ENCODE results near the gene AMPD3.

Gene AMPD3

GRCh38 chr11:10461276-10461790 is 6.3 kb downstream of the AMPD3 start:
- DNase-seq (ENCODE audit: low read depth), result no peak
- TF ChIP-seq CTCF (IDR thresholded peaks at IDR 0.05; ENCODE audit: control insufficient read depth, extremely low read depth, insufficient read depth), result no peak
- H3K4me3 ChIP-seq (ENCODE audit: low read depth, low read length), result no peak overlapping the region

GRCh38 chr11:10462746-10463300 is 7.8 kb downstream of the AMPD3 start:
- no peak for TF ChIP-seq CTCF (IDR thresholded peaks at IDR 0.05; ENCODE audit: control insufficient read depth, extremely low read depth, insufficient read depth)
- no peak overlapping the region for H3K4me3 ChIP-seq (ENCODE audit: low read depth, low read length)
- no peak for DNase-seq (ENCODE audit: low read depth)

- DNase-seq (ENCODE audit: low read depth), result no peak
- no peak for TF ChIP-seq CTCF (IDR thresholded peaks at IDR 0.05; ENCODE audit: control insufficient read depth, extremely low read depth, insufficient read depth)
- no peak overlapping the region for H3K4me3 ChIP-seq (ENCODE audit: low read depth, low read length)
These were observed 18.3 kb downstream of the AMPD3 start for GRCh38 chr11:10473371-10473770.

- no peak for DNase-seq (ENCODE audit: low read depth)
- no peak overlapping the region for H3K4me3 ChIP-seq (ENCODE audit: low read depth, low read length)
- TF ChIP-seq CTCF (IDR thresholded peaks at IDR 0.05; ENCODE audit: control insufficient read depth, extremely low read depth, insufficient read depth), result no peak
These were observed 19.5 kb downstream of the AMPD3 start for GRCh38 chr11:10474551-10474950.

GRCh38 chr11:10476342-10476741 is 21.3 kb downstream of the AMPD3 start:
- no peak for DNase-seq (ENCODE audit: low read depth)
- H3K4me3 ChIP-seq (ENCODE audit: low read depth, low read length), result no peak overlapping the region
- no peak for TF ChIP-seq CTCF (IDR thresholded peaks at IDR 0.05; ENCODE audit: control insufficient read depth, extremely low read depth, insufficient read depth)

GRCh38 chr11:10476927-10477689 is 22.0 kb downstream of the AMPD3 start:
- H3K4me3 ChIP-seq (ENCODE audit: low read depth, low read length), result no peak overlapping the region
- no peak for TF ChIP-seq CTCF (IDR thresholded peaks at IDR 0.05; ENCODE audit: control insufficient read depth, extremely low read depth, insufficient read depth)
- DNase-seq (ENCODE audit: low read depth), result no peak
